Measurements from ENCODE around the gene DENND1A.
A peak's percentile ranks its signal among the peaks of the same experiment; 100 is the strongest.

The DENND1A gene

GRCh38 chr9:123745451-123745850 is 184.5 kb downstream of the DENND1A start:
- no peak for TF ChIP-seq CTCF (IDR thresholded peaks at IDR 0.05; ENCODE audit: low read depth, low read length, missing control alignments)
- in situ Hi-C loops (cut with HindIII; ENCODE audit: low sequenced_read_pairs) = no loop called here
- DNase-seq (ENCODE audit: low read depth) = no peak
- H3K4me3 ChIP-seq (ENCODE audit: low read depth, low read length) = no peak overlapping the region

GRCh38 chr9:123743737-123744136 is 186.2 kb downstream of the DENND1A start:
- in situ Hi-C loops (cut with HindIII; ENCODE audit: low sequenced_read_pairs) = no loop called here
- no peak for DNase-seq (ENCODE audit: low read depth)
- no peak for TF ChIP-seq CTCF (IDR thresholded peaks at IDR 0.05; ENCODE audit: low read depth, low read length, missing control alignments)
- H3K4me3 ChIP-seq (ENCODE audit: low read depth, low read length) = no peak overlapping the region

GRCh38 chr9:123742009-123742767 is 187.7 kb downstream of the DENND1A start:
- peak; percentile 84 for DNase-seq (ENCODE audit: low read depth)
- no peak for TF ChIP-seq CTCF (IDR thresholded peaks at IDR 0.05; ENCODE audit: low read depth, low read length, missing control alignments)
- H3K4me3 ChIP-seq (ENCODE audit: low read depth, low read length) = no peak overlapping the region
- in situ Hi-C loops (cut with HindIII; ENCODE audit: low sequenced_read_pairs) = no loop called here

- no peak for DNase-seq (ENCODE audit: low read depth)
- in situ Hi-C loops (cut with HindIII; ENCODE audit: low sequenced_read_pairs) = no loop called here
- no peak overlapping the region for H3K4me3 ChIP-seq (ENCODE audit: low read depth, low read length)
Observed at GRCh38 chr9:123741214-123741613, 188.7 kb downstream of the DENND1A start.

GRCh38 chr9:123739902-123740301 is 190.0 kb downstream of the DENND1A start:
- in situ Hi-C loops (cut with HindIII; ENCODE audit: low sequenced_read_pairs) = loop anchor here (5.0 kb wide), 1 partner anchor 53 kb away; no protein-coding TSS in a partner anchor
- DNase-seq (ENCODE audit: low read depth) = no peak
- no peak overlapping the region for H3K4me3 ChIP-seq (ENCODE audit: low read depth, low read length)
- TF ChIP-seq CTCF (IDR thresholded peaks at IDR 0.05; ENCODE audit: low read depth, low read length, missing control alignments) = no peak

More at GRCh38 chr9:123741214-123741613, 188.7 kb downstream of the DENND1A start:
- no peak for TF ChIP-seq CTCF (IDR thresholded peaks at IDR 0.05; ENCODE audit: low read depth, low read length, missing control alignments)

GRCh38 chr9:123739387-123739786 is 190.5 kb downstream of the DENND1A start:
- no peak for DNase-seq (ENCODE audit: low read depth)
- in situ Hi-C loops (cut with HindIII; ENCODE audit: low sequenced_read_pairs) = loop anchor here (5.0 kb wide), 1 partner anchor 52 kb away; no protein-coding TSS in a partner anchor
- no peak for TF ChIP-seq CTCF (IDR thresholded peaks at IDR 0.05; ENCODE audit: low read depth, low read length, missing control alignments)
- H3K4me3 ChIP-seq (ENCODE audit: low read depth, low read length) = no peak overlapping the region
